ENCODE data around the gene HOXC9. TPM values are rescaled to one million over a fixed set of nuclear protein-coding genes. Genes with fewer than 3 reads are reported as not detected.

Gene HOXC9
- total and polyA plus RNA-seq, 12 donors: not detected

GRCh38 chr12:54035568-54036264 lies 35.8 kb downstream of the HOXC9 start:
- H3K27ac ChIP-seq: no peak overlapping the region
- no peaks in the 10 kb centered on the region for H3K36me3 ChIP-seq
- 67 to 70% methylated on average over 6 of the region's 6 CpGs for WGBS, 2 donors
- intact Hi-C loops (cut with DNase I): no loop called here
- H3K4me3 ChIP-seq: no peak overlapping the region
- DNase-seq (no peak), ATAC-seq (no peak)
- peaks cover 3 to 25% (median 9%) of the 10 kb centered on the region in 9 donors for H3K4me1 ChIP-seq
- TF ChIP-seq CTCF (IDR thresholded peaks at IDR 0.05): no peak
- H3K9me3 ChIP-seq: peaks cover 0 to 6% (median 0%) of the 10 kb centered on the region in 11 donors
- peaks cover 38 to 100% (median 100%) of the 10 kb centered on the region in 7 donors for H3K27me3 ChIP-seq

GRCh38 chr12:54036620-54037359 lies 36.8 kb downstream of the HOXC9 start:
- 47 to 55% methylated on average over 14 of the region's 14 CpGs for WGBS, 2 donors
- no peak overlapping the region for H3K4me3 ChIP-seq
- peaks cover 0 to 6% (median 0%) of the 10 kb centered on the region in 11 donors for H3K9me3 ChIP-seq
- H3K4me1 ChIP-seq: peaks cover 0 to 21% (median 9%) of the 10 kb centered on the region in 9 donors
- peaks cover 28 to 100% (median 100%) of the 10 kb centered on the region in 7 donors for H3K27me3 ChIP-seq
- no peak overlapping the region for H3K27ac ChIP-seq
- no peak for TF ChIP-seq CTCF (IDR thresholded peaks at IDR 0.05)
- ATAC-seq (peak in 1 of 8 donors; percentile 39), DNase-seq (no peak)
- H3K36me3 ChIP-seq: no peaks in the 10 kb centered on the region
- intact Hi-C loops (cut with DNase I): no loop called here

GRCh38 chr12:54037360-54038283 lies 37.7 kb downstream of the HOXC9 start:
- Histone ChIP-seq H3K27me3 (peaks cover 20 to 100% (median 100%) of the 10 kb centered on the region in 7 donors), H3K4me1 (peaks cover 0 to 21% (median 9%) of the 10 kb centered on the region in 9 donors), H3K4me3 (no peak overlapping the region), H3K36me3 (no peaks in the 10 kb centered on the region), H3K27ac (no peak overlapping the region), H3K9me3 (peaks cover 0 to 6% (median 0%) of the 10 kb centered on the region in 11 donors)
- no peak for TF ChIP-seq CTCF (IDR thresholded peaks at IDR 0.05)
- DNase-seq (no peak), ATAC-seq (no peak)
- intact Hi-C loops (cut with DNase I): no loop called here
- WGBS, 2 donors: 32 to 38% methylated on average over 14 of the region's 14 CpGs

Measured in heart right ventricle (tissue), 16 donors.